GM23338 (cell line): Measurements from ENCODE around the gene COL21A1. TPM values are rescaled to one million over a fixed set of nuclear protein-coding genes. Genes with fewer than 3 reads are reported as not detected.
A peak's percentile ranks its signal among the peaks of the same experiment; 100 is the strongest.

Experiments used
- ATAC-seq: fragments of 200-7000 bp; cut with Tn5 transposase; 3 replicates; pipeline ENCODE4 v1.9.1; 2020
- DNase-seq: peaks from one replicate; pipeline ENCODE4 v3.0.0-alpha.2; 2015; ENCODE audit warnings: low spot score
- H2AFZ ChIP-seq: fragments of 200-600 bp; sonication (generic); 2 replicates; pipeline ENCODE4 v1.8.0; 2016; ENCODE audit warnings: antibody characterized with exemption, mild to moderate bottlenecking, moderate library complexity
- H3F3A ChIP-seq: fragments of 200-600 bp; sonication (generic); replicated peaks from 2 replicates; pipeline ENCODE4 v1.8.0; 2017; ENCODE audit warnings: antibody characterized with exemption, mixed run types, low read depth
- H3K27ac ChIP-seq: fragments of 200-600 bp; sonication (generic); 2 replicates; pipeline ENCODE4 v1.6.1; 2016; ENCODE audit warnings: low read depth
- H3K27me3 ChIP-seq: fragments of 200-600 bp; sonication (generic); 2 replicates; pipeline ENCODE4 v1.8.0; 2016; ENCODE audit warnings: mild to moderate bottlenecking, mixed run types, moderate library complexity; ENCODE audit not compliant: insufficient read depth
- H3K36me3 ChIP-seq: fragments of 200-600 bp; sonication (generic); 2 replicates; pipeline ENCODE4 v1.8.0; 2016; ENCODE audit warnings: mild to moderate bottlenecking; ENCODE audit not compliant: insufficient read depth
- H3K4me1 ChIP-seq: fragments of 200-600 bp; sonication (generic); 2 replicates; pipeline ENCODE4 v1.8.0; 2016; ENCODE audit warnings: mild to moderate bottlenecking, moderate library complexity; ENCODE audit not compliant: insufficient read depth
- H3K4me2 ChIP-seq: fragments of 200-600 bp; sonication (generic); 2 replicates; pipeline ENCODE4 v1.7.1; 2017; ENCODE audit warnings: mixed run types
- H3K4me3 ChIP-seq: fragments of 200-600 bp; sonication (generic); 2 replicates; pipeline ENCODE4 v1.6.1; 2016; ENCODE audit warnings: mixed run types
- H3K79me2 ChIP-seq: fragments of 200-600 bp; sonication (generic); replicated peaks from 2 replicates; pipeline ENCODE4 v1.8.0; 2017; ENCODE audit warnings: mild to moderate bottlenecking; ENCODE audit not compliant: insufficient read depth
- H3K9me2 ChIP-seq: fragments of 200-600 bp; sonication (generic); 2 replicates; pipeline ENCODE4 v1.8.0; 2017; ENCODE audit not compliant: insufficient read depth
- H4K20me1 ChIP-seq: fragments of 200-600 bp; sonication (generic); replicated peaks from 2 replicates; pipeline ENCODE4 v1.8.0; 2017; ENCODE audit warnings: mild to moderate bottlenecking; ENCODE audit not compliant: insufficient read depth
- H3K27ac Mint-ChIP-seq: 2 replicates; pipeline ENCODE4 v1.8.0; 2020; ENCODE audit warnings: inconsistent platforms, mild to moderate bottlenecking, moderate library complexity, mixed read lengths
- H3K27me3 Mint-ChIP-seq: 3 replicates; pipeline ENCODE4 v1.8.0; 2022; ENCODE audit warnings: low read depth, mild to moderate bottlenecking, moderate library complexity, mixed read lengths, inconsistent platforms; ENCODE audit not compliant: insufficient read depth, poor library complexity
- H3K36me3 Mint-ChIP-seq: 3 replicates; pipeline ENCODE4 v1.8.0; 2021; ENCODE audit warnings: low read depth, mild to moderate bottlenecking, inconsistent platforms, moderate library complexity, mixed read lengths
- H3K4me1 Mint-ChIP-seq: 3 replicates; pipeline ENCODE4 v1.8.0; 2020; ENCODE audit warnings: mild to moderate bottlenecking, inconsistent platforms, mixed read lengths
- H3K4me3 Mint-ChIP-seq: 3 replicates; pipeline ENCODE4 v1.8.0; 2021; ENCODE audit warnings: moderate library complexity, mild to moderate bottlenecking, inconsistent platforms, mixed read lengths
- H3K9me3 Mint-ChIP-seq: 3 replicates; pipeline ENCODE4 v1.8.0; 2020; ENCODE audit warnings: moderate library complexity, mild to moderate bottlenecking, inconsistent platforms, mixed read lengths
- CREB1 ChIP-seq: fragments of 250-450 bp; sonication (Bioruptor Pico); IDR thresholded peaks from 2 replicates; pipeline ENCODE4 v1.5.0; 2020; ENCODE audit warnings: low read depth, mild to moderate bottlenecking, moderate library complexity
- CTCF ChIP-seq, 2 experiments: fragments of 200-600 bp in 1 of 2; sonication (generic) in 1 of 2; conservative IDR thresholded peaks; 2 replicates each; pipeline versions ENCODE4 v1.5.1 to v1.6.1; 2016 to 2017; ENCODE audit warnings: antibody characterized with exemption in 2 of 2, low read depth in 2 of 2, mild to moderate bottlenecking in 2 of 2, moderate library complexity in 1 of 2
- EZH2phosphoT487 ChIP-seq: fragments of 200-600 bp; sonication (generic); IDR thresholded peaks from one replicate; pipeline ENCODE4 v1.8.1; 2018; ENCODE audit warnings: antibody characterized with exemption; ENCODE audit not compliant: unreplicated experiment
- JUNB ChIP-seq: IDR thresholded peaks from one replicate; pipeline ENCODE4 v1.6.1; 2016; ENCODE audit warnings: antibody characterized with exemption; ENCODE audit not compliant: unreplicated experiment
- POLR2AphosphoS5 ChIP-seq: IDR thresholded peaks from 2 replicates; pipeline ENCODE4 v1.6.1; 2016; ENCODE audit warnings: antibody characterized with exemption, low read depth
- REST ChIP-seq: IDR thresholded peaks from one replicate; pipeline ENCODE4 v1.6.1; 2018; ENCODE audit warnings: antibody characterized with exemption; ENCODE audit not compliant: unreplicated experiment
- STAT1 ChIP-seq: IDR thresholded peaks from one replicate; pipeline ENCODE4 v1.6.1; 2016; ENCODE audit warnings: antibody characterized with exemption; ENCODE audit not compliant: unreplicated experiment
- ZNF114 ChIP-seq: fragments of 250-450 bp; sonication (Bioruptor Pico); IDR thresholded peaks from 2 replicates; pipeline ENCODE4 v1.5.0; 2020; ENCODE audit warnings: mild to moderate bottlenecking, moderate library complexity
- ZNF331 ChIP-seq: fragments of 250-450 bp; sonication (Bioruptor Pico); IDR thresholded peaks from 2 replicates; pipeline ENCODE4 v1.5.0; 2020; ENCODE audit warnings: low read depth, mild to moderate bottlenecking, moderate library complexity
- ZNF462 ChIP-seq: fragments of 250-450 bp; sonication (Bioruptor Pico); IDR thresholded peaks from 2 replicates; pipeline ENCODE4 v1.5.0; 2020; ENCODE audit warnings: mild to moderate bottlenecking, moderate library complexity
- polyA plus RNA-seq: library from polyadenylated mRNA; unstranded; fragments of >200 nt; fragmentation: Nextera tagmentation; extraction: Ambion mirVana; gene quantifications from 2 replicates; pipeline ENCODE4 v1.2.1, GENCODE V29; 2016
- total RNA-seq: library from RNA; depleted of rRNA; stranded (reverse); fragments of >200 nt; shearing (Covaris generic); gene quantifications from 2 replicates; pipeline ENCODE4 v1.2.3, GENCODE V29; 2014

Gene COL21A1
- total and polyA plus RNA-seq, 2 experiments from 2014 or later, result 5.0 to 6.2 TPM

GRCh38 chr6:56055081-56055704 lies 192.2 kb downstream of the COL21A1 start (continued):
- TF ChIP-seq REST (no peak), JUNB (no peak), EZH2phosphoT487 (no peak), STAT1 (no peak), ZNF114 (no peak), CREB1 (CRISPR knock-in tag) (no peak), CTCF (conservative IDR thresholded peaks at IDR 0.05; ENCODE audit: low read depth in 2 of 2) (no peak)

GRCh38 chr6:56051202-56051598 lies 196.2 kb downstream of the COL21A1 start:
- no peak overlapping the region for H3K27ac ChIP-seq
- no peak overlapping the region for H2AFZ ChIP-seq
- H3K36me3 Mint-ChIP-seq, result no peaks in the 10 kb centered on the region
- no peaks in the 10 kb centered on the region for H3K27me3 Mint-ChIP-seq
- no peaks in the 10 kb centered on the region for H3K36me3 ChIP-seq
- H3K27ac Mint-ChIP-seq, result peak overlapping the region; percentile 7; the same call in 1 of the 2 replicates
- H3K9me3 Mint-ChIP-seq, result no peaks in the 10 kb centered on the region
- H3K4me1 ChIP-seq, result no peaks in the 10 kb centered on the region; the same call in 1 of the 2 replicates
- ATAC-seq (no peak), DNase-seq (no peak)
- H3K9me2 ChIP-seq, result no peaks in the 10 kb centered on the region
- H3K4me3 ChIP-seq, result no peak overlapping the region
- peaks cover 7% of the 10 kb centered on the region; the same call in 2 of the 3 replicates for H3K4me1 Mint-ChIP-seq
- no peaks in the 10 kb centered on the region for H3K27me3 ChIP-seq
- H3K4me3 Mint-ChIP-seq, result no peak overlapping the region
- no peak overlapping the region for H3K4me2 ChIP-seq
- H3K79me2 ChIP-seq, result no peaks in the 10 kb centered on the region
- H4K20me1 ChIP-seq, result no peaks in the 10 kb centered on the region
- H3F3A ChIP-seq, result no peaks in the 10 kb centered on the region
- TF ChIP-seq CTCF (conservative IDR thresholded peaks at IDR 0.05; ENCODE audit: low read depth in 2 of 2) (no peak), JUNB (no peak), STAT1 (no peak), CREB1 (CRISPR knock-in tag) (no peak), EZH2phosphoT487 (no peak), ZNF331 (CRISPR knock-in tag) (no peak), POLR2AphosphoS5 (no peak), ZNF462 (CRISPR knock-in tag) (no peak)
